ENCODE results near the gene PLA2G2D. TPM values are rescaled to one million over a fixed set of nuclear protein-coding genes. Genes with fewer than 3 reads are reported as not detected.

PLA2G2D gene
- total RNA-seq, 1 experiment from 2014 or later, result not detected

- ChIA-PET POLR2A (ENCODE audit: low non-redundant PET) (interaction anchor here (0.6 kb wide), 1 partner anchor 102 kb away, joined by 3 read pairs; no protein-coding TSS in a partner anchor), CTCF (no interaction called here)
- Histone ChIP-seq H3K4me1 (ENCODE audit: insufficient read depth, low read length, poor library complexity, severe bottlenecking) (no peaks in the 10 kb centered on the region), H3K4me3 (ENCODE audit: low read depth, low read length, poor library complexity, severe bottlenecking) (no peak overlapping the region), H3K36me3 (ENCODE audit: insufficient read depth, low read length, poor library complexity, severe bottlenecking) (no peaks in the 10 kb centered on the region), H3K27me3 (replicated peaks; ENCODE audit: insufficient read depth, low read depth, low read length, poor library complexity) (no peaks in the 10 kb centered on the region), H3K27ac (ENCODE audit: low read depth, low read length, poor library complexity, severe bottlenecking) (no peak overlapping the region), H3K9me3 (ENCODE audit: low read depth, low read length, poor library complexity, severe bottlenecking) (no peaks in the 10 kb centered on the region)
- TF ChIP-seq CTCF (conservative IDR thresholded peaks at IDR 0.05; ENCODE audit: low read depth, low read length) (no peak), EZH2 (IDR thresholded peaks at IDR 0.05; ENCODE audit: borderline replicate concordance, low read depth, low read length, poor library complexity, severe bottlenecking) (no peak)
- DNase-seq (ENCODE audit: low spot score), result no peak
- intact Hi-C loops (cut with micrococcal nuclease; ENCODE audit: unreplicated experiment), result no loop called here
- no TSS peak for BruUV-seq (replicated peaks)
These were observed 42.5 kb downstream of the PLA2G2D start for GRCh38 chr1:20076710-20077461.

GRCh38 chr1:20076223-20076622 lies 43.1 kb downstream of the PLA2G2D start:
- Histone ChIP-seq H3K4me1 (ENCODE audit: insufficient read depth, low read length, poor library complexity, severe bottlenecking) (no peaks in the 10 kb centered on the region), H3K36me3 (ENCODE audit: insufficient read depth, low read length, poor library complexity, severe bottlenecking) (no peaks in the 10 kb centered on the region), H3K4me3 (ENCODE audit: low read depth, low read length, poor library complexity, severe bottlenecking) (no peak overlapping the region), H3K27me3 (replicated peaks; ENCODE audit: insufficient read depth, low read depth, low read length, poor library complexity) (no peaks in the 10 kb centered on the region), H3K27ac (ENCODE audit: low read depth, low read length, poor library complexity, severe bottlenecking) (no peak overlapping the region), H3K9me3 (ENCODE audit: low read depth, low read length, poor library complexity, severe bottlenecking) (no peaks in the 10 kb centered on the region)
- no peak for DNase-seq (ENCODE audit: low spot score)
- POLR2A ChIA-PET (ENCODE audit: low non-redundant PET), result no interaction called here
- CTCF ChIA-PET, result no interaction called here
- intact Hi-C loops (cut with micrococcal nuclease; ENCODE audit: unreplicated experiment), result no loop called here
- no TSS peak for BruUV-seq (replicated peaks)
- no peak for TF ChIP-seq CTCF (conservative IDR thresholded peaks at IDR 0.05; ENCODE audit: low read depth, low read length)
- no peak for TF ChIP-seq EZH2 (IDR thresholded peaks at IDR 0.05; ENCODE audit: borderline replicate concordance, low read depth, low read length, poor library complexity, severe bottlenecking)

GRCh38 chr1:20075345-20075744 lies 44.0 kb downstream of the PLA2G2D start:
- ChIA-PET CTCF (no interaction called here), POLR2A (ENCODE audit: low non-redundant PET) (no interaction called here)
- intact Hi-C loops (cut with micrococcal nuclease; ENCODE audit: unreplicated experiment), result no loop called here
- Histone ChIP-seq H3K9me3 (ENCODE audit: low read depth, low read length, poor library complexity, severe bottlenecking) (no peaks in the 10 kb centered on the region), H3K27ac (ENCODE audit: low read depth, low read length, poor library complexity, severe bottlenecking) (no peak overlapping the region), H3K36me3 (ENCODE audit: insufficient read depth, low read length, poor library complexity, severe bottlenecking) (no peaks in the 10 kb centered on the region), H3K27me3 (replicated peaks; ENCODE audit: insufficient read depth, low read depth, low read length, poor library complexity) (no peaks in the 10 kb centered on the region), H3K4me1 (ENCODE audit: insufficient read depth, low read length, poor library complexity, severe bottlenecking) (no peaks in the 10 kb centered on the region), H3K4me3 (ENCODE audit: low read depth, low read length, poor library complexity, severe bottlenecking) (no peak overlapping the region)
- no peak for TF ChIP-seq CTCF (conservative IDR thresholded peaks at IDR 0.05; ENCODE audit: low read depth, low read length)
- no peak for TF ChIP-seq EZH2 (IDR thresholded peaks at IDR 0.05; ENCODE audit: borderline replicate concordance, low read depth, low read length, poor library complexity, severe bottlenecking)
- BruUV-seq (replicated peaks), result no TSS peak
- DNase-seq (ENCODE audit: low spot score), result no peak
